ENCODE measurements around the gene ARHGAP8.

- TF ChIP-seq CTCF (IDR thresholded peaks at IDR 0.05; ENCODE audit: low read depth, low read length): no peak
- no peak for TF ChIP-seq POLR2A (IDR thresholded peaks at IDR 0.05; ENCODE audit: extremely low read depth, insufficient read length)
- TF ChIP-seq MAX (IDR thresholded peaks at IDR 0.05; ENCODE audit: low read depth, low read length): no peak
These were observed 73.2 kb downstream of the ARHGAP8 start for GRCh38 chr22:44825310-44826150.
